ENCODE data around the gene ADIRF. TPM values are rescaled to one million over a fixed set of nuclear protein-coding genes. Genes with fewer than 3 reads are reported as not detected.
"Not testable (repeated sequence)": the region's sequence is repeated elsewhere in the genome, so short reads cannot be mapped to it uniquely, and the experiment has no call there.

ADIRF gene
- total and polyA plus RNA-seq, 10 donors: 23.9 to 139 (median 56.7) TPM

DNA sequence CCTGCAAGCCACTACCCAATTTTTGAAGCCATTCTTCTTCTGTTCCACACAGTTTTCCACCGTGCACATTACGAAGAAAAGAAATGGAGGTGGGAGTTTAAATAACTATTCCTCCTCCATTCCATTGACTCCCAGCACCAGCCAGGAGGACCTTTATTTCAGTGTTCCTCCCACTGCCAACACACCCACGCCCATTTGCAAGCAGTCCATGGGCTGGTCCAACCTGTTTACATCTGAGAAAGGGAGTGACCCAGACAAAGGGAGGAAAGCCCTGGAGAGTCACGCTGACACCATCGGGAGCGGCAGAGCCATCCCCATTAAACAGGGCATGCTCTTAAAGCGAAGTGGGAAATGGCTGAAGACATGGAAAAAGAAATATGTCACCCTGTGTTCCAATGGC is 40.0 kb downstream of the ADIRF start:
- H3K4me1 ChIP-seq; H3K27ac ChIP-seq; H3K27me3 ChIP-seq (replicated peaks in 1 of 7); H3K4me3 ChIP-seq; DNase-seq; H3K36me3 ChIP-seq; H3K9me3 ChIP-seq; intact Hi-C loops (cut with DNase I; ENCODE audit: low total_unique reads): not testable (repeated sequence)
- WGBS, 5 donors: 92 to 97% (median 93%) methylated on average over 7 of the region's 7 CpGs

DNA sequence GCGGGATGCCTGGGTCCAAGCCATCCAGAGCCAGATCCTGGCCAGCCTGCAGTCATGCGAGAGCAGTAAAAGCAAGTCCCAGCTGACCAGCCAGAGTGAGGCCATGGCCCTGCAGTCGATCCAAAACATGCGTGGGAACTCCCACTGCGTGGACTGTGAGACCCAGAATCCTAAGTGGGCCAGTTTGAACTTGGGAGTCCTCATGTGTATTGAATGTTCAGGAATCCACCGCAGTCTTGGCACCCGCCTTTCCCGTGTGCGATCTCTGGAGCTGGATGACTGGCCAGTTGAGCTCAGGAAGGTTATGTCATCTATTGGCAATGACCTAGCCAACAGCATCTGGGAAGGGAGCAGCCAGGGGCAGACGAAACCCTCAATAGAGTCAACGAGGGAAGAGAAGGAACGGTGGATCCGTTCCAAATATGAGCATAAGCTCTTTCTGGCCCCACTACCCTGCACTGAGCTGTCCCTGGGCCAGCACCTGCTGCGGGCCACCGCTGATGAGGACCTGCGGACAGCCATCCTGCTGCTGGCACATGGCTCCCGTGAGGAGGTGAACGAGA is 40.9 kb downstream of the ADIRF start:
- H3K4me3 ChIP-seq; H3K4me1 ChIP-seq; H3K27ac ChIP-seq; H3K9me3 ChIP-seq; intact Hi-C loops (cut with DNase I; ENCODE audit: low total_unique reads); H3K27me3 ChIP-seq (replicated peaks in 1 of 7); H3K36me3 ChIP-seq; DNase-seq: not testable (repeated sequence)
- WGBS, 5 donors: 91 to 93% (median 92%) methylated on average over 14 to 18 of the region's 18 CpGs

DNA sequence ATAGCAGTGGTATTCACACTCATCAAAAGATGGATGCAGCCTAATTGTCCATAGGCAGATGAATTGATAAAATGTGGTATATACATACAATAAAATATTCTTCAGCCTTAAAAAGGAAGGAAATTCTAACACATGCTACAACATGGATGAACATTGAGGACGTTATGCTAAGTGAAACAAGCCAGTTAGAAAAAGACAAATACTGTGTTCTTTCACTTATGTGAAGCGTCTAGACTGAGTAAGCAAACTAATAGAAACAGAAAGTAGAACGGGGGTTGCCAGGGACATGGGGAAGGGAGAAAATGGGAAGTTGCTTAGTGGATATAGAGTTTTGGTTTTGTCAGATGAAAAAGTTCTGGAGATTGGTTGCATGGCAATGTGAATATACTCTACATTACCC is 45.2 kb downstream of the ADIRF start:
- intact Hi-C loops (cut with DNase I; ENCODE audit: low total_unique reads); H3K36me3 ChIP-seq; H3K27me3 ChIP-seq (replicated peaks in 1 of 7); H3K9me3 ChIP-seq; H3K27ac ChIP-seq; H3K4me1 ChIP-seq; DNase-seq; H3K4me3 ChIP-seq: not testable (repeated sequence)
- WGBS, 5 donors: 11 to 20% (median 15%) methylated on average over 3 of the region's 3 CpGs

GRCh38 chr10:87014986-87015716 is 46.9 kb downstream of the ADIRF start:
- H3K9me3 ChIP-seq; H3K4me1 ChIP-seq; H3K27me3 ChIP-seq (replicated peaks in 1 of 7); H3K36me3 ChIP-seq; H3K4me3 ChIP-seq; H3K27ac ChIP-seq; DNase-seq; intact Hi-C loops (cut with DNase I; ENCODE audit: low total_unique reads): not testable (repeated sequence)
- 78 to 92% (median 90%) methylated on average over 8 to 10 of the region's 10 CpGs for WGBS, 5 donors

- H3K4me1 ChIP-seq; H3K36me3 ChIP-seq; H3K27me3 ChIP-seq (replicated peaks in 1 of 7); H3K9me3 ChIP-seq; DNase-seq; H3K4me3 ChIP-seq; intact Hi-C loops (cut with DNase I; ENCODE audit: low total_unique reads); H3K27ac ChIP-seq: not testable (repeated sequence)
- WGBS, 5 donors: 76 to 88% (median 85%) methylated on average over 4 to 6 of the region's 6 CpGs
These were observed 49.8 kb downstream of the ADIRF start for GRCh38 chr10:87018127-87018526.

DNA sequence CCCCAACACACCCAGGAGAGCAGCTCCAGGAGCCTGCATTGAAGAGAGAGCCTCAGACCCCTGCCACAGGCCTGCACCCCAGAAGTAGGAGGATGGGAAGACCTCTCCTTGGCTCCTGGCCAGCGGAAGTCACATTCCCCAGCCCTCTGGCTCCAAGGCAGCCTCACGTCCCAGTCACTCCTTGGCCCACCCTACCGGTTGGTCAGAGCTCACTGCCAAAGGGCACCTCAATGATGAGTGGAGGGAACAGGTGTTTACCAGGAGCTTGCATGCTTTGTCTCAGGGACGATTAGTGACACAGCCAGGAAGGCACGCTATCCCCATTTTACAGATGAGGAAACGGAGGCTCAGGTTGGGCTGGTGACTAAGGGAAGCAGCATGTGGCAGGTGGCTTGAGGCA is 50.8 kb downstream of the ADIRF start:
- intact Hi-C loops (cut with DNase I; ENCODE audit: low total_unique reads); H3K9me3 ChIP-seq; H3K4me1 ChIP-seq; H3K27ac ChIP-seq; DNase-seq; H3K36me3 ChIP-seq; H3K27me3 ChIP-seq (replicated peaks in 1 of 7); H3K4me3 ChIP-seq: not testable (repeated sequence)
- 88 to 94% (median 92%) methylated on average over 2 to 6 of the region's 6 CpGs for WGBS, 5 donors

DNA sequence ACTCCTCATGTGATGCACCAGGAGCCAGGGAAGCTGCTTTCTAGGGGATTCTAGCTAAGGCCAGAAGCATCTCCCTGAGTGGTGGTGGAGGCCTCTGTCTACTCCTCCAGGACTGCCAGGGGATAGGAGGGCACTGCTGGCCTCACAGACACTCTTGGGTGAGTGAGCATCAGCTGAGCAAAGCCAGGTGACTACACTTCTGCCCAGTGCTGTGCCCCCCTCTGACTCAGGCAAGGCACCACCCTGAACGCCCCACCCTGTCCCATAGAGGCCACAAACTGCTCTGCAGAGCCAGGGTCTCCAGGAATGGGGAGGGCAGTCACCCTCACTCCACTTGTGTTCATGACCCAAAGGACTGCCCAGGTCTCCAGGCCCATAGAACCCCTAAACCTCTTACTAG is 51.2 kb downstream of the ADIRF start:
- H3K9me3 ChIP-seq; intact Hi-C loops (cut with DNase I; ENCODE audit: low total_unique reads); H3K27me3 ChIP-seq (replicated peaks in 1 of 7); H3K4me3 ChIP-seq; H3K4me1 ChIP-seq; DNase-seq; H3K27ac ChIP-seq; H3K36me3 ChIP-seq: not testable (repeated sequence)
- WGBS, 5 donors: 71 to 92% (median 87%) methylated on average over 1 of the region's 1 CpG; no CpG with 5 or more reads in 1 of the 5 donors

- H3K4me3 ChIP-seq; H3K36me3 ChIP-seq; H3K27me3 ChIP-seq (replicated peaks in 1 of 7); intact Hi-C loops (cut with DNase I; ENCODE audit: low total_unique reads); H3K4me1 ChIP-seq; DNase-seq; H3K9me3 ChIP-seq; H3K27ac ChIP-seq: not testable (repeated sequence)
- WGBS, 5 donors: 82 to 93% (median 90%) methylated on average over 2 to 9 of the region's 9 CpGs
These were observed 51.8 kb downstream of the ADIRF start, which contains the start of gene FAM25A for GRCh38 chr10:87020056-87020455. Gene FAM25A (plus strand): TSS chr10:87020294. CDS start chr10:87020325, 31 bp downstream.

Small RNA genes lying within 50 kb of the gene (small RNA-seq; reads per million reads assigned to genes)
- gene BMS1P3 (0 reads per million in 4 donors), gene FAM25A (0 reads per million in 4 donors)

Other genes with a start within 250 kb of the ADIRF start
- gene BMPR1A, start 211.9 kb upstream of the ADIRF start, total RNA-seq: 10 to 100 TPM in 5 of 7 donors, 1 to 10 TPM in 2; 8.3 to 17.9 (median 12.4) TPM
- 1 to 10 TPM; 1.3 to 2.6 (median 1.8) TPM for gene BMPR1A, start 211.9 kb upstream of the ADIRF start, polyA plus RNA-seq
- 100 to 1,000 TPM in 1 of 7 donors, 10 to 100 TPM in 6; 54.2 to 120 (median 81.0) TPM for gene MMRN2, start 10.9 kb upstream of the ADIRF start, total RNA-seq
- 10 to 100 TPM in 1 of 3 donors, 1 to 10 TPM in 2; 4.8 to 10.3 (median 5.9) TPM for gene MMRN2, start 10.9 kb upstream of the ADIRF start, polyA plus RNA-seq
- gene SNCG, start 9.9 kb upstream of the ADIRF start, total RNA-seq: 10 to 100 TPM; 19.9 to 83.0 (median 69.4) TPM
- gene SNCG, start 9.9 kb upstream of the ADIRF start, polyA plus RNA-seq: 100 to 1,000 TPM in 1 of 3 donors, 10 to 100 TPM in 2; 84.3 to 127 (median 98.9) TPM
- not detected for gene FAM25A, start 51.8 kb downstream of the ADIRF start, total RNA-seq
- not detected for gene FAM25A, start 51.8 kb downstream of the ADIRF start, polyA plus RNA-seq
- gene GLUD1, start 126.4 kb downstream of the ADIRF start, total RNA-seq: 100 to 1,000 TPM in 4 of 7 donors, 10 to 100 TPM in 3; 88.7 to 130 (median 108) TPM
- 10 to 100 TPM; 41.2 to 62.9 (median 61.1) TPM for gene GLUD1, start 126.4 kb downstream of the ADIRF start, polyA plus RNA-seq
- 10 to 100 TPM; 16.2 to 38.5 (median 26.7) TPM for gene SHLD2, start 126.7 kb downstream of the ADIRF start, total RNA-seq
- 10 to 100 TPM; 10.8 to 16.6 (median 11.9) TPM for gene SHLD2, start 126.7 kb downstream of the ADIRF start, polyA plus RNA-seq

Measured in spleen (tissue), 11 donors.